ENCODE results near the gene HOXB5.

The HOXB5 gene

GRCh38 chr17:48615047-48615962, 21.7 kb upstream of the HOXB5 start, which contains the start of gene HOXB8:
HOXB8 (minus strand) TSS chr17:48615292; CDS start chr17:48614704, 588 bp downstream.
- H3K27me3 Mint-ChIP-seq: peaks cover 49% of the 10 kb centered on the region
- H3K27ac Mint-ChIP-seq: no peak within 1 kb of the TSS
- H3K9me3 Mint-ChIP-seq (ENCODE audit: low read depth): no peaks in the 10 kb centered on the region
- peaks cover 55% of the 10 kb centered on the region for H3K4me1 Mint-ChIP-seq (ENCODE audit: low read depth)
- no peaks in the 10 kb centered on the region for H3K36me3 Mint-ChIP-seq
- H3K4me3 Mint-ChIP-seq: peak within 1 kb of the TSS; percentile 35

GRCh38 chr17:48613862-48614694, 20.5 kb upstream of the HOXB5 start:
- Mint-ChIP-seq H3K36me3 (no peaks in the 10 kb centered on the region), H3K4me3 (peak overlapping the region; percentile 72), H3K27ac (no peak overlapping the region), H3K27me3 (peaks cover 46% of the 10 kb centered on the region), H3K4me1 (ENCODE audit: low read depth) (peaks cover 51% of the 10 kb centered on the region), H3K9me3 (ENCODE audit: low read depth) (no peaks in the 10 kb centered on the region)

- Mint-ChIP-seq H3K27me3 (peaks cover 44% of the 10 kb centered on the region), H3K27ac (no peak overlapping the region), H3K4me3 (peak overlapping the region; percentile 87), H3K9me3 (ENCODE audit: low read depth) (no peaks in the 10 kb centered on the region), H3K4me1 (ENCODE audit: low read depth) (peaks cover 42% of the 10 kb centered on the region), H3K36me3 (no peaks in the 10 kb centered on the region)
Observed at GRCh38 chr17:48612854-48613691, 19.5 kb upstream of the HOXB5 start.

- Mint-ChIP-seq H3K27ac (no peak overlapping the region), H3K4me1 (ENCODE audit: low read depth) (peaks cover 42% of the 10 kb centered on the region), H3K4me3 (peak overlapping the region; percentile 81), H3K36me3 (no peaks in the 10 kb centered on the region), H3K27me3 (peaks cover 46% of the 10 kb centered on the region), H3K9me3 (ENCODE audit: low read depth) (no peaks in the 10 kb centered on the region)
Observed at GRCh38 chr17:48612456-48612853, 18.9 kb upstream of the HOXB5 start.

GRCh38 chr17:48611681-48612455, 18.3 kb upstream of the HOXB5 start:
- peaks cover 40% of the 10 kb centered on the region for H3K27me3 Mint-ChIP-seq
- H3K27ac Mint-ChIP-seq: no peak overlapping the region
- no peaks in the 10 kb centered on the region for H3K9me3 Mint-ChIP-seq (ENCODE audit: low read depth)
- H3K36me3 Mint-ChIP-seq: no peaks in the 10 kb centered on the region
- H3K4me3 Mint-ChIP-seq: peak overlapping the region; percentile 98
- peaks cover 37% of the 10 kb centered on the region for H3K4me1 Mint-ChIP-seq (ENCODE audit: low read depth)

- H3K9me3 Mint-ChIP-seq (ENCODE audit: low read depth): no peaks in the 10 kb centered on the region
- H3K27ac Mint-ChIP-seq: no peak overlapping the region
- H3K27me3 Mint-ChIP-seq: peaks cover 42% of the 10 kb centered on the region
- no peaks in the 10 kb centered on the region for H3K36me3 Mint-ChIP-seq
- H3K4me1 Mint-ChIP-seq (ENCODE audit: low read depth): peaks cover 34% of the 10 kb centered on the region
- peak overlapping the region; percentile 98 for H3K4me3 Mint-ChIP-seq
Observed at GRCh38 chr17:48611213-48611612, 17.6 kb upstream of the HOXB5 start.

GRCh38 chr17:48610282-48611211, 17.0 kb upstream of the HOXB5 start, which contains the start of gene HOXB7:
HOXB7 (minus strand) TSS chr17:48611017; CDS start chr17:48610918, 99 bp downstream.
- no peaks in the 10 kb centered on the region for H3K9me3 Mint-ChIP-seq (ENCODE audit: low read depth)
- H3K4me1 Mint-ChIP-seq (ENCODE audit: low read depth): peaks cover 33% of the 10 kb centered on the region
- no peak within 1 kb of the TSS for H3K27ac Mint-ChIP-seq
- H3K27me3 Mint-ChIP-seq: peaks cover 38% of the 10 kb centered on the region
- H3K36me3 Mint-ChIP-seq: no peaks in the 10 kb centered on the region
- peak within 1 kb of the TSS; percentile 98 for H3K4me3 Mint-ChIP-seq

- Mint-ChIP-seq H3K4me1 (ENCODE audit: low read depth) (peaks cover 27% of the 10 kb centered on the region), H3K27ac (no peak overlapping the region), H3K36me3 (no peaks in the 10 kb centered on the region), H3K4me3 (peak overlapping the region; percentile 70), H3K27me3 (peaks cover 32% of the 10 kb centered on the region), H3K9me3 (ENCODE audit: low read depth) (no peaks in the 10 kb centered on the region)
Observed at GRCh38 chr17:48609759-48610281, 16.2 kb upstream of the HOXB5 start.

- Mint-ChIP-seq H3K4me3 (peak overlapping the region; percentile 60), H3K36me3 (no peaks in the 10 kb centered on the region), H3K4me1 (ENCODE audit: low read depth) (peaks cover 24% of the 10 kb centered on the region), H3K27ac (no peak overlapping the region), H3K27me3 (peaks cover 38% of the 10 kb centered on the region), H3K9me3 (ENCODE audit: low read depth) (no peaks in the 10 kb centered on the region)
Observed at GRCh38 chr17:48609033-48609432, 15.5 kb upstream of the HOXB5 start.

GRCh38 chr17:48608494-48608834, 14.9 kb upstream of the HOXB5 start:
- Mint-ChIP-seq H3K36me3 (no peaks in the 10 kb centered on the region), H3K27ac (no peak overlapping the region), H3K27me3 (peaks cover 35% of the 10 kb centered on the region), H3K4me3 (no peak overlapping the region), H3K4me1 (ENCODE audit: low read depth) (peaks cover 19% of the 10 kb centered on the region), H3K9me3 (ENCODE audit: low read depth) (no peaks in the 10 kb centered on the region)

GRCh38 chr17:48606892-48607614, 13.5 kb upstream of the HOXB5 start:
- Mint-ChIP-seq H3K27ac (no peak overlapping the region), H3K9me3 (ENCODE audit: low read depth) (no peaks in the 10 kb centered on the region), H3K4me1 (ENCODE audit: low read depth) (peaks cover 10% of the 10 kb centered on the region), H3K36me3 (no peaks in the 10 kb centered on the region), H3K27me3 (peaks cover 40% of the 10 kb centered on the region), H3K4me3 (no peak overlapping the region)
